ENCODE results near the gene LSR.

The LSR gene

DNA sequence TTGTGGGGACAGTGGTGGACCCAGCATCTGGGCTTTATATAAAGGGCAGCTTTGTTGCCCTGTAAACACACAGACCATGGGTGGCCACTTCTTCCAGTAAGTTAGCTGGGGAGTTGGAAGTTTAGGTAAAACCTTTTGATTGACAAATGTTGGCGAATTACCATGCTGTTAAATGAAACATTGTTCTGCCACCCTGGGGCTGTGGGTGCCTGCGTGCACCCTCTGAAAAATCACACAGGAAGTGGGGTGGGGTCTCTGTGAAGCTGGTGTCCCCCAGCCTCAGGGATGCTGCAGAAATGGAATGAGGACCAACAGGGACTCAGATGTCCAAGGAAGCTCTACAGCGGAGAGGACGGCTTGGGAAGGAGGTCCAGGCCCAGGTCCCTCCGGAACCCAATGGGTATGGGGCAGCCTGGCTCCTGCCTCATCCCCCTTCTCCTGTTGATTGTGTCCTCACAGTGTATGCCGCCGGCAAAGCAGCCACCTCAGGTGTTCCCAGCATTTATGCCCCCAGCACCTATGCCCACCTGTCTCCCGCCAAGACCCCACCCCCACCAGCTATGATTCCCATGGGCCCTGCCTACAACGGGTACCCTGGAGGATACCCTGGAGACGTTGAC lies 17.2 kb downstream of the LSR start:
- DNase-seq (ENCODE audit: insufficient read length, low spot score) (no peak), FAIRE-seq (no peak)
- no peak for TF ChIP-seq SPI1 (IDR thresholded peaks at IDR 0.05; ENCODE audit: low read depth, low read length)
- no peak for TF ChIP-seq POU2F2 (IDR thresholded peaks at IDR 0.05; ENCODE audit: low read depth, low read length)
- no peak for TF ChIP-seq POLR2A (IDR thresholded peaks at IDR 0.05; ENCODE audit: low read depth, low read length)
- TF ChIP-seq TAF1 (IDR thresholded peaks at IDR 0.05; ENCODE audit: low read depth, low read length), result no peak
- no peak for TF ChIP-seq PAX5 (IDR thresholded peaks at IDR 0.05; ENCODE audit: insufficient read depth, low read length, severe bottlenecking)
- no peak; the same call in 1 of the 2 replicates for TF ChIP-seq POLR2AphosphoS5 (IDR thresholded peaks at IDR 0.05; ENCODE audit: low read depth, low read length)

DNA sequence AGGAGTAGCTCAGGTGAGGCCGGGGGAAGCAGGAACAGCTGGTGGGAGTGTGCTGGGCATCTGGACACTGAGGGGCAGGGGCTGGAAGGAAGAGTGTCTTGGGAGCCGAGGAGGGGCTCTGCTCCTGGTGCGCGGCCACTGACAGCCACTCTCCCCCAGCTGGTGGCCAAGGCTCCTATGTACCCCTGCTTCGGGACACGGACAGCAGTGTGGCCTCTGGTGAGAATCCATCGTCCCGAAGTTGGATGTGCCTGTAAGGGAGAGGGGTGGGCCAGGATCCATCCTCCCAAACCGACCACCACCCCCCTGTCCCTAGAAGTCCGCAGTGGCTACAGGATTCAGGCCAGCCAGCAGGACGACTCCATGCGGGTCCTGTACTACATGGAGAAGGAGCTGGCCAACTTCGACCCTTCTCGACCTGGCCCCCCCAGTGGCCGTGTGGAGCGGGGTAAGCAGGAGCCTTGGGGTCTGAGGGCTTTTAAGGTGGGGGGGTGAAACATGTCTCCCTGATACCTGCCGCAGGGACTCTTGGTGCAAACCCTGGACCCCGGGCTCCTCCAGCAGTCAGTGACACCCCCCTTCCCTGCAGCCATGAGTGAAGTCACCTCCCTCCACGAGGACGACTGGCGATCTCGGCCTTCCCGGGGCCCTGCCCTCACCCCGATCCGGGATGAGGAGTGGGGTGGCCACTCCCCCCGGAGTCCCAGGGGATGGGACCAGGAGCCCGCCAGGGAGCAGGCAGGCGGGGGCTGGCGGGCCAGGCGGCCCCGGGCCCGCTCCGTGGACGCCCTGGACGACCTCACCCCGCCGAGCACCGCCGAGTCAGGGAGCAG lies 17.9 kb downstream of the LSR start:
- no peak for TF ChIP-seq POU2F2 (IDR thresholded peaks at IDR 0.05; ENCODE audit: low read depth, low read length)
- no peak for TF ChIP-seq POLR2A (IDR thresholded peaks at IDR 0.05; ENCODE audit: low read depth, low read length)
- TF ChIP-seq POLR2AphosphoS5 (IDR thresholded peaks at IDR 0.05; ENCODE audit: low read depth, low read length), result no peak
- TF ChIP-seq TAF1 (IDR thresholded peaks at IDR 0.05; ENCODE audit: low read depth, low read length), result no peak
- FAIRE-seq (no peak), DNase-seq (ENCODE audit: insufficient read length, low spot score) (no peak)

GRCh38 chr19:35267353-35267817 lies 18.6 kb downstream of the LSR start:
- DNase-seq (ENCODE audit: insufficient read length, low spot score) (no peak), FAIRE-seq (peak; percentile 52)
- TF ChIP-seq SPI1 (IDR thresholded peaks at IDR 0.05; ENCODE audit: low read depth, low read length) (no peak), POU2F2 (IDR thresholded peaks at IDR 0.05; ENCODE audit: low read depth, low read length) (peak; percentile 50; the same call in 1 of the 2 replicates)

GRCh38 chr19:35267818-35268535 lies 19.2 kb downstream of the LSR start:
- FAIRE-seq, result peak; percentile 94
- TF ChIP-seq PAX5 (IDR thresholded peaks at IDR 0.05; ENCODE audit: insufficient read depth, low read length, severe bottlenecking) (no peak), POLR2A (IDR thresholded peaks at IDR 0.05; ENCODE audit: low read depth, low read length) (no peak), POLR2AphosphoS5 (IDR thresholded peaks at IDR 0.05; ENCODE audit: low read depth, low read length) (no peak; the same call in 1 of the 2 replicates), TAF1 (IDR thresholded peaks at IDR 0.05; ENCODE audit: low read depth, low read length) (no peak), SPI1 (IDR thresholded peaks at IDR 0.05; ENCODE audit: low read depth, low read length) (no peak), POU2F2 (IDR thresholded peaks at IDR 0.05; ENCODE audit: low read depth, low read length) (no peak)
- peak; percentile 97 for DNase-seq (ENCODE audit: insufficient read length, low spot score)

- peak; percentile 78 for DNase-seq (ENCODE audit: insufficient read length, low spot score)
- no peak for FAIRE-seq
- no peak for TF ChIP-seq TAF1 (IDR thresholded peaks at IDR 0.05; ENCODE audit: low read depth, low read length)
- no peak for TF ChIP-seq POLR2AphosphoS5 (IDR thresholded peaks at IDR 0.05; ENCODE audit: low read depth, low read length)
- no peak for TF ChIP-seq SPI1 (IDR thresholded peaks at IDR 0.05; ENCODE audit: low read depth, low read length)
- no peak for TF ChIP-seq POLR2A (IDR thresholded peaks at IDR 0.05; ENCODE audit: low read depth, low read length)
- TF ChIP-seq POU2F2 (IDR thresholded peaks at IDR 0.05; ENCODE audit: low read depth, low read length), result no peak
- no peak for TF ChIP-seq PAX5 (IDR thresholded peaks at IDR 0.05; ENCODE audit: insufficient read depth, low read length, severe bottlenecking)
Observed at GRCh38 chr19:35268536-35269437, 20.0 kb downstream of the LSR start, which contains the start of gene USF2. Gene USF2 (plus strand): TSS chr19:35268962. CDS start chr19:35269102, 140 bp downstream.

DNA sequence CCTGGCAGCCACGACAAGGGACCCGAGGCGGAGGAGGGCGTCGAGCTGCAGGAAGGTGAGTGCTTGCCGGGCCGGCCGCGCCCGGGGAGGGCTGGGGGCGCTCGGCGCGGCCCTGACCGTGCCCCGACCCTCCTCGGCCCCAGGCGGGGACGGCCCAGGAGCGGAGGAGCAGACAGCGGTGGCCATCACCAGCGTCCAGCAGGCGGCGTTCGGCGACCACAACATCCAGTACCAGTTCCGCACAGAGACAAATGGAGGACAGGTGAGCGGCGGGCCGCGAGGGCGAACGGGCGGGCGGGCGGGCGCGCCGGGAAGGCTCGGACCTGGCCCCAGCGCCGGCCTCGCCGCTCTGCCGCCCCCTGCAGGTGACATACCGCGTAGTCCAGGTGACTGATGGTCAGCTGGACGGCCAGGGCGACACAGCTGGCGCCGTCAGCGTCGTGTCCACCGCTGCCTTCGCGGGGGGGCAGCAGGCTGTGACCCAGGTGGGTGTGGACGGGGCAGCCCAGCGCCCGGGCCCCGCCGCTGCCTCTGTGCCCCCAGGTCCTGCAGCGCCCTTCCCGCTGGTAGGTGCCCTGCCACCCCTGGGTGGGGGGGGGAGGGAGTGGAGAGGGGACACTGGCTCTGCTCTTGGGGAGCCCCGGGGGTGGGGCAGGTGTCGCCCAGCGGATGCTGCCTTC lies 20.8 kb downstream of the LSR start:
- FAIRE-seq (peak; percentile 95), DNase-seq (ENCODE audit: insufficient read length, low spot score) (peak; percentile 81)
- TF ChIP-seq PAX5 (IDR thresholded peaks at IDR 0.05; ENCODE audit: insufficient read depth, low read length, severe bottlenecking) (peak; percentile 2), SPI1 (IDR thresholded peaks at IDR 0.05; ENCODE audit: low read depth, low read length) (peak; percentile 56), POU2F2 (IDR thresholded peaks at IDR 0.05; ENCODE audit: low read depth, low read length) (no peak), TAF1 (IDR thresholded peaks at IDR 0.05; ENCODE audit: low read depth, low read length) (no peak), POLR2AphosphoS5 (IDR thresholded peaks at IDR 0.05; ENCODE audit: low read depth, low read length) (no peak), POLR2A (IDR thresholded peaks at IDR 0.05; ENCODE audit: low read depth, low read length) (no peak)

DNA sequence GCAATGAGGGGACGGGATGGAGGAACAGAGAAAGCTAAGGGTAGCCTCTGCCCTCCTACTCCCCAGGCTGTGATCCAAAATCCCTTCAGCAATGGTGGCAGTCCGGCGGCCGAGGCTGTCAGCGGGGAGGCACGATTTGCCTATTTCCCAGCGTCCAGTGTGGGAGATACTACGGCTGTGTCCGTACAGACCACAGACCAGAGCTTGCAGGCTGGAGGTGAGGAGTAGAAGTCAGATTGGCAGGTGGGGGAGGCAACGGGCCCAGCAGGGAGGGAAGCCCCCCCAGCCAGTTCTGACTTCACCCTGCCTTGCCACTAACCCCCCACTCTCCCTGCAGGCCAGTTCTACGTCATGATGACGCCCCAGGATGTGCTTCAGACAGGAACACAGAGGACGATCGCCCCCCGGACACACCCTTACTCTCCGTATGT lies 21.6 kb downstream of the LSR start:
- FAIRE-seq, result no peak
- no peak for TF ChIP-seq TAF1 (IDR thresholded peaks at IDR 0.05; ENCODE audit: low read depth, low read length)
- TF ChIP-seq POU2F2 (IDR thresholded peaks at IDR 0.05; ENCODE audit: low read depth, low read length), result no peak
- TF ChIP-seq POLR2AphosphoS5 (IDR thresholded peaks at IDR 0.05; ENCODE audit: low read depth, low read length), result no peak
- no peak for TF ChIP-seq SPI1 (IDR thresholded peaks at IDR 0.05; ENCODE audit: low read depth, low read length)
- no peak for TF ChIP-seq PAX5 (IDR thresholded peaks at IDR 0.05; ENCODE audit: insufficient read depth, low read length, severe bottlenecking)
- TF ChIP-seq POLR2A (IDR thresholded peaks at IDR 0.05; ENCODE audit: low read depth, low read length), result no peak

DNA sequence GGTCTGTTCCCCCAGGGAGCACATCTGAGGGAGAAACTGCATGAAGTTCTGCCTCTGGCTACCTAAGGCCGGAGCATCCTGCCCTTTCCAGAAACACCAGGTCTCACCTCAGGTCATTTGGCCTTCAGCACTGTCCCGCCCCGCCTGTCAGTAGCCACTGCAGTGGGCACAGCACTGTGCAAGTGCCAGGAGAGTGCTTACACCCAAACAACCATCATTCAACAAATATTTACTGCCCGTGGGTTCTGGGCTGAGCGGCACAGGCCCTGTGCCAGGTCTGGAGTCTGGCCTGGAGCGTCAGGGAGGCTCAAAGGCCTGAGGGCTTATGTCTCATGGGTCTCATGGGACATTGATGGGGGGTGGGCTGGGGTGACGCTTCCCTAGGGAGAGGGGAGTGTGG lies 22.7 kb downstream of the LSR start:
- FAIRE-seq, result no peak
- no peak for DNase-seq (ENCODE audit: insufficient read length, low spot score)
- TF ChIP-seq SPI1 (IDR thresholded peaks at IDR 0.05; ENCODE audit: low read depth, low read length) (no peak), PAX5 (IDR thresholded peaks at IDR 0.05; ENCODE audit: insufficient read depth, low read length, severe bottlenecking) (no peak)

More for the DNA sequence above, 21.6 kb downstream of the LSR start:
- no peak for DNase-seq (ENCODE audit: insufficient read length, low spot score)

Data from GM12891 (cell line).